ENCODE data around the gene SRRM3. TPM values are rescaled to one million over a fixed set of nuclear protein-coding genes. Genes with fewer than 3 reads are reported as not detected.
"Not testable (repeated sequence)": the region's sequence is repeated elsewhere in the genome, so short reads cannot be mapped to it uniquely, and the experiment has no call there.

The SRRM3 gene
- total and polyA plus RNA-seq, 10 donors: 0.23 to 1.6 (median 0.93) TPM; not detected in 1

DNA sequence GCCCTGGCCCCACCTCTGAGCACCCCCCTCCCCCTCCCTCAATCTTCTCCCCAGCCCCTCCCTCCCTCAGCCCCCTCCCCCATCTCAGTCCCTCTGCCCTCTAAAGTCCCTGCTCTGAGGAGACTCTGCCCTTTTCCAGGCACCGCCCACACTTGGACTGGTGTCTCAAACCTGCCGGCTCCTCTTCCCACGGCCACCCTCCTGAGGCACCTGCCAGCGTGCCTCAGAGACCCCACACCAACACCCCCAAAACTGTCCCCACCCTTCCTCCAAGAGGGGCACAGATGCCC lies 66.1 kb downstream of the SRRM3 start:
- Histone ChIP-seq H3K4me3 (peak overlapping the region in 1 of 8 donors; percentile 66), H3K36me3 (no peaks in the 10 kb centered on the region), H3K27me3 (replicated peaks in 1 of 7) (peaks cover 0 to 55% (median 13%) of the 10 kb centered on the region in 7 donors), H3K4me1 (peaks cover 8 to 34% (median 19%) of the 10 kb centered on the region in 6 donors), H3K9me3 (no peaks in the 10 kb centered on the region), H3K27ac (no peak overlapping the region)
- DNase-seq: no peak
- WGBS, 5 donors: 34 to 64% (median 53%) methylated on average over 3 to 4 of the region's 4 CpGs
- TF ChIP-seq, protein P1, sequence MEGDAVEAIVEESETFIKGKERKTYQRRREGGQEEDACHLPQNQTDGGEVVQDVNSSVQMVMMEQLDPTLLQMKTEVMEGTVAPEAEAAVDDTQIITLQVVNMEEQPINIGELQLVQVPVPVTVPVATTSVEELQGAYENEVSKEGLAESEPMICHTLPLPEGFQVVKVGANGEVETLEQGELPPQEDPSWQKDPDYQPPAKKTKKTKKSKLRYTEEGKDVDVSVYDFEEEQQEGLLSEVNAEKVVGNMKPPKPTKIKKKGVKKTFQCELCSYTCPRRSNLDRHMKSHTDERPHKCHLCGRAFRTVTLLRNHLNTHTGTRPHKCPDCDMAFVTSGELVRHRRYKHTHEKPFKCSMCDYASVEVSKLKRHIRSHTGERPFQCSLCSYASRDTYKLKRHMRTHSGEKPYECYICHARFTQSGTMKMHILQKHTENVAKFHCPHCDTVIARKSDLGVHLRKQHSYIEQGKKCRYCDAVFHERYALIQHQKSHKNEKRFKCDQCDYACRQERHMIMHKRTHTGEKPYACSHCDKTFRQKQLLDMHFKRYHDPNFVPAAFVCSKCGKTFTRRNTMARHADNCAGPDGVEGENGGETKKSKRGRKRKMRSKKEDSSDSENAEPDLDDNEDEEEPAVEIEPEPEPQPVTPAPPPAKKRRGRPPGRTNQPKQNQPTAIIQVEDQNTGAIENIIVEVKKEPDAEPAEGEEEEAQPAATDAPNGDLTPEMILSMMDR (IDR thresholded peaks at IDR 0.05 in 8 of 11, conservative IDR thresholded peaks at IDR 0.05 in 3 of 11): no peak
- TF ChIP-seq POLR2A (IDR thresholded peaks at IDR 0.05) (no peak), POLR2AphosphoS5 (IDR thresholded peaks at IDR 0.05) (no peak)
- intact Hi-C loops (cut with DNase I; ENCODE audit: low total_unique reads): no loop called here

GRCh38 chr7:76268376-76268775 lies 66.7 kb downstream of the SRRM3 start:
- no peak for TF ChIP-seq POLR2A (IDR thresholded peaks at IDR 0.05)
- TF ChIP-seq, protein P1 (IDR thresholded peaks at IDR 0.05 in 8 of 11, conservative IDR thresholded peaks at IDR 0.05 in 3 of 11): no peak
- TF ChIP-seq POLR2AphosphoS5 (IDR thresholded peaks at IDR 0.05): no peak
- Histone ChIP-seq H3K4me1 (peaks cover 8 to 39% (median 21%) of the 10 kb centered on the region in 6 donors), H3K27ac (no peak overlapping the region), H3K27me3 (replicated peaks in 1 of 7) (peaks cover 0 to 49% (median 13%) of the 10 kb centered on the region in 7 donors), H3K4me3 (no peak overlapping the region), H3K9me3 (no peaks in the 10 kb centered on the region), H3K36me3 (no peaks in the 10 kb centered on the region)
- 43 to 67% (median 51%) methylated on average over 5 of the region's 5 CpGs for WGBS, 5 donors
- no peak for DNase-seq
- intact Hi-C loops (cut with DNase I; ENCODE audit: low total_unique reads): no loop called here

DNA sequence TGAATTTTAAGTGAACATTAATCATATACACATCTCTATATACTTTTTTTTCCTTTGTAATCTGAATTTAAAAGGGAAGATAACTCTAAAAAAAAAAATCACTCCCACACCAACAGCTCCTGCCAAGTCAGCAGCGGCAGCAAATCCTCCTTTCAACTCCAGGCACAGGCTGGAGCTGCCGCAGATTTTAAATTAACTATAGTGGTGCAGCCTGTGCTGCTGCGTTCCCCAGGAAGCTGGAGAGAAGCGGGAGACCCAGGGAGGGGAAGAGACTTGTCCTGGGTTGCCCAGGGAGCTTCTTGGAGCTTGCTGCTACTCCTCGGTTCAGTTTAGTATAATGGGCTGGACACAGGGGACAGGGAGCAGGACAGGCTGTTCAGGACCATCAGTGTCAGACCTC lies 68.2 kb downstream of the SRRM3 start:
- 49 to 63% (median 61%) methylated on average over 5 of the region's 5 CpGs for WGBS, 5 donors
- Histone ChIP-seq H3K27me3 (replicated peaks in 1 of 7) (peaks cover 0 to 36% (median 13%) of the 10 kb centered on the region in 7 donors), H3K4me1 (peaks cover 8 to 39% (median 23%) of the 10 kb centered on the region in 6 donors), H3K27ac (no peak overlapping the region), H3K4me3 (no peak overlapping the region), H3K36me3 (no peaks in the 10 kb centered on the region), H3K9me3 (no peaks in the 10 kb centered on the region)
- TF ChIP-seq POLR2AphosphoS5 (IDR thresholded peaks at IDR 0.05) (no peak), POLR2A (IDR thresholded peaks at IDR 0.05) (no peak)
- TF ChIP-seq, protein P1 (IDR thresholded peaks at IDR 0.05 in 8 of 11, conservative IDR thresholded peaks at IDR 0.05 in 3 of 11): no peak
- DNase-seq: no peak
- intact Hi-C loops (cut with DNase I; ENCODE audit: low total_unique reads): no loop called here

DNA sequence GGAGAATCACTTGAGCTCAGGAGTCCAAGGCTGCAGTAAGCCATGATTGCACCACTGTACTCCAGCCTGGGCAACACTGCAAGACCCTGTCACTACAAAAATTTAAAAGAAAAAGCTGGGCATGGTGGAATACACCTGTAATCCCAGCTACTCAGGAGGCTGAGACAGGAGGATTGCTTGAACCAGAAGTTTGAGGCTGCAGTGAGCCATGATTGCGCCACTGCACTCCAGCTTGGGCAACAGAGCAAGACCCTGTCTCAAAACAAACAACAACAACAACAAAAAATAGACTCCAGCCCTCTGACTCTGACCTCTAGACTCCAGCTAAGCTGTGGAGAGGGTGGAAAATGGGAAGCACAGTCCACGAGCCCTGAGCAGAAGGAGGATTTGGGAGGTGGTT lies 69.7 kb downstream of the SRRM3 start:
- H3K9me3 ChIP-seq; H3K36me3 ChIP-seq; H3K27ac ChIP-seq; DNase-seq; H3K4me3 ChIP-seq; intact Hi-C loops (cut with DNase I; ENCODE audit: low total_unique reads): not testable (repeated sequence)
- WGBS, 5 donors: 65 to 86% (median 71%) methylated on average over 2 of the region's 2 CpGs
- H3K4me1 ChIP-seq: peaks cover 8 to 39% (median 23%) of the 10 kb centered on the region in 6 donors
- H3K27me3 ChIP-seq (replicated peaks in 1 of 7): peaks cover 0 to 37% (median 13%) of the 10 kb centered on the region in 7 donors

- H3K4me1 ChIP-seq: peaks cover 3 to 33% (median 17%) of the 10 kb centered on the region in 6 donors
- intact Hi-C loops (cut with DNase I; ENCODE audit: low total_unique reads): no loop called here
- no peak overlapping the region for H3K4me3 ChIP-seq
- no peak for DNase-seq
- WGBS, 5 donors: 92 to 99% (median 97%) methylated on average over 6 of the region's 6 CpGs
- peaks cover 0 to 37% (median 6%) of the 10 kb centered on the region in 7 donors for H3K27me3 ChIP-seq (replicated peaks in 1 of 7)
- TF ChIP-seq, protein P1 (IDR thresholded peaks at IDR 0.05 in 8 of 11, conservative IDR thresholded peaks at IDR 0.05 in 3 of 11): no peak
- TF ChIP-seq POLR2A (IDR thresholded peaks at IDR 0.05) (no peak), POLR2AphosphoS5 (IDR thresholded peaks at IDR 0.05) (no peak)
- no peak overlapping the region for H3K27ac ChIP-seq
- no peaks in the 10 kb centered on the region for H3K9me3 ChIP-seq
- H3K36me3 ChIP-seq: no peaks in the 10 kb centered on the region
Measured at GRCh38 chr7:76272142-76272541, 70.4 kb downstream of the SRRM3 start.
